GM18511 (cell line): ENCODE results near the gene ETNK1.
A peak's percentile ranks its signal among the peaks of the same experiment; 100 is the strongest.
"Not testable (repeated sequence)": the region's sequence is repeated elsewhere in the genome, so short reads cannot be mapped to it uniquely, and the experiment has no call there.

Experiments
- ATAC-seq: cut with Tn5 transposase; IDR thresholded peaks from one replicate; pipeline ENCODE4 v1.9.1; 2021; ENCODE audit warnings: mild to moderate bottlenecking, moderate library complexity; ENCODE audit not compliant: unreplicated experiment

The ETNK1 gene, protein sequence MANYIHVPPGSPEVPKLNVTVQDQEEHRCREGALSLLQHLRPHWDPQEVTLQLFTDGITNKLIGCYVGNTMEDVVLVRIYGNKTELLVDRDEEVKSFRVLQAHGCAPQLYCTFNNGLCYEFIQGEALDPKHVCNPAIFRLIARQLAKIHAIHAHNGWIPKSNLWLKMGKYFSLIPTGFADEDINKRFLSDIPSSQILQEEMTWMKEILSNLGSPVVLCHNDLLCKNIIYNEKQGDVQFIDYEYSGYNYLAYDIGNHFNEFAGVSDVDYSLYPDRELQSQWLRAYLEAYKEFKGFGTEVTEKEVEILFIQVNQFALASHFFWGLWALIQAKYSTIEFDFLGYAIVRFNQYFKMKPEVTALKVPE

DNA sequence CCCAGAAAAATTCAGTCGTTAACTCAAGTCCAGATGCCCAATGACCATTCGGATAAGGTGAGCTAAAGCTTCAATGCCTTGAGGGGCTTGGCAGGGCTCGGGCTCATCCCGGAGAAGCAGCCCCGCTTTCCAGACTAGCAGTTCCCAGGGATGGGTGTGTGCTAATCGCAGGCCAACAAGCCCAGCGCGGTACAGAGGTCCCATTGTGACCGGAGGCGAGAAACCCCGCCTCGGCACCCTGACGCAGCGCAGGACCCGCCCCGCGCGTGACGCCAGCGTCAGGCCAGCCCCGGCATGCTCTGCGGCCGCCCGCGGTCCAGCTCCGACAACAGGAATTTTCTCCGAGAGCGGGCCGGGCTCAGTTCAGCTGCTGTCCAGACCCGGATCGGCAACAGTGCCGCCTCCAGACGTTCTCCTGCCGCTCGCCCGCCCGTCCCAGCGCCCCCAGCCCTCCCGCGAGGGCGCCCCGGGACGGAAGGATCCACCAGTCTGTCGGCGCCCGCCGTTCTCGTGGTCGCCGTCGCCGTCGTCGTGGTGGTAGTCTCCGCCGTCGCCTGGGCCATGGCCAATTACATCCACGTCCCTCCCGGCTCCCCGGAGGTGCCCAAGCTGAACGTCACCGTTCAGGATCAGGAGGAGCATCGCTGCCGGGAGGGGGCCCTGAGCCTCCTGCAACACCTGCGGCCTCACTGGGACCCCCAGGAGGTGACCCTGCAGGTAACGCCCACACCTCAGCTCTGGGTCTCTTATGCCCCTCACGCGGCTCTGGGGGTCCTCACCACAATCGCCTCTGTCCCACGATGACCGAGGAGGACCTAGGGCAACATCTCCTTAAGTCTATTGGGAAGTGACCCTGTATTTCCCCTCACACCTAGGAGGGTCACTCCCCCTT is at the start of gene ETNK1:
Gene ETNK1, plus strand, starts transcription at position 302 of the 892 bp plus-strand sequence. Its CDS starts 260 bp downstream, at position 562.
- peak; percentile 96 for ATAC-seq

DNA sequence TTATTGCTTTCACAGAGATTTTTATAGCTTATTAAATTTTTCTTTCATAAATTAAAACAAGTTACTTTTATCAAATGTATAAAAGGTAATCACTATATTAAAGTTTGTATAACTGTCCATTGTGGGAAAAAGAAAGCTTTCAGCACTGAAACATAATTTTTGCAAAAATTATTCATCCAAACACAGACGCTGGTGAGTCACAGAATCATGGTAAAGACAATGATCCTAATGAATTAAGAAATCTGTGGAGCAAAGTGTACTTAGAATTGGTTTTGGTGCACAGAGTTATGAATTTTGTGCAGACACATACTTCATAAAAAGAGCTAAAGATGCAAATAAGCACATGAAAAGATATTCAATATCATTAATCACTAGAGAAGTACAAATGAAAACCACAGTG is 48.9 kb upstream of the ETNK1 start:
- ATAC-seq: no peak

DNA sequence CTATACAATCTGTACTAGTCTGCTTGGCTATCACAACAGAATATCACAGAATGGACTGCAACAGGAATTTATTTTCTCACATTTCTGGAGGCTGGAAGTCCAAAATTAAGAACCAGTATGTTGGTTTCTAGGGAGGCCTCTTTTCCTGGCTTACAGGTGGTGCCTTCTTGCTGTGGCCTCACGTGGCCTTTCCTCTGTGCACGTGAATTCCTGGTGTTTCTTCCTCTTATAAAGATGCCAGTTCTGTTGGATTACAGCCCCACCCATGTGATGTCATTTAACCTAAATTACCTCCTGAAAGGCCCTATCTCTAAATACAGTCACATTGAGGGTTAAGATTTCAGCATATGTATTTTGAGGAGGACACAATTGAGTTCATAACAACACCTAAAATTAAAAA is 48.5 kb upstream of the ETNK1 start:
- ATAC-seq: no peak

DNA sequence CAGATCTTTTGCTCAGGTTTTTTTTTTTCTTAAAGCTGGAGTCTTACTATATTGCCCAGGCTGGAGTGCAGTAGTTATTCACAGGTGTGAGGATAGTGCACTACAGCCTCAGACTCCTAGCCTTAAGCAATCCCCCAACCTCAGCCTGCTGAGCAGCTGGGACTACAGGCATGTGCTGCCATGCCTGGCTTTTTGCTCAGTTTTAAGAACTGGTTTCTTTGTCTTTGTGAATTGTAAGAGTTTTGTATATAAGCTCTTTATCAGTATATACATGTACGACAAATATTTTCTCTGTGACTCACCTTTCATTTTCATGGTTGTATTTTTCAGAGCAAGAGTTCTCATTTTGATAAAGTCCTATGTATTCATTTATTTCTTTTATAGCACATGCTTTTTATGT is 47.3 kb upstream of the ETNK1 start:
- no peak for ATAC-seq

DNA sequence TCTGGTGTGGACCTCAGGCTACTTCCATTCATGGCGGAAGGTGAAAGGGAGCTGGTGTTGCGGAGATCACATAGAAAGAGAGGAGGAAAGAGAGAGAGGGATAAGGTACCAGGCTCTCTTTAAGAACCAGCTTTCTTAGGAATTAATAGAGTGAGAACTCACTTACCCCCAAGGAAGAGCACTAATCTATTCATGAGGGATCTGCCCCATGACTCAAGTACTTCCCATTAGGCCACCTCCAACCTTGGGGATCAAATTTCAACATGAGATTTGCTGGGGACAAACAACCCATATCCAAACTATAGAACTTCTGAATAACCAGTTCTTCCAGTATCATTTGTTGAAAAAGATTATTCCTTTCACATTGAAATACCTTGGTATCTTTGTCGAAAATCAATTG is 46.6 kb upstream of the ETNK1 start:
- no peak for ATAC-seq

DNA sequence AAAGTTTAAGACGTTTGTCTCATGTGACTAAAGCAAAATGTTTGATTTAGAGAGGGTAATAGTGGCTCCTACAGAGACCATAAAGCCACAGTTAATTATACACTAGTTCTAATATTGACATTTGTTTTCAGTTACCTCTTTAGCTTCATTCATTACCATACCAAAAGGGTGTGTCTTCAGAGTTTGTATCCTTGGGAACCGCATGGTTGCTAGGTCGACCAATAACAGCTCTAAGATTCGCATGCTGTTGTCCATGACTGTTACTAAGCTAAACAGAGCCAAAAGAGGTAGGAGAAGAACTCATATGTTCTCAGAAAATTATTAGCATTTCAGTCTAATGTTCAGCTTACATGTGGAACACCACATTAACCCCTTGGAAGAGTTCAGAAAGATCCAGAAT is 36.2 kb upstream of the ETNK1 start:
- ATAC-seq: no peak

DNA sequence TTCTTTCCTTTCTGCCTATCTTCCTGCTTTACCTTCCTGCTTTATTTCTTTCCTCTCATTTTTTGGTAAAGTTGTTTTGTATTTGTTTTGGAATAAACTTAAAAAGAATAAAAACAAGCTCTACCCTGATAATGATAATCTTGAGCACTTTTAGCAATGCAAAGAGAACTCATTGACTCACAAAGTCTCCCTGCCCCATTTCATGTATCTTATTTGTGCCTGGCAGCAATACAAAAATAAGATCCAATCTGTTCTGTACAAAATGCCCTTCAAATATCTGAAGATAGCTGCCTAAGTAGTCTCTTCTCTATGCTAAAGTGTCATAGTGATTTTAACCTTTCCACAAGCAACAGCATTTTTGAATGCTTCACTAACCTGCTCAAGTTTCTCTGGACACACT is 31.1 kb upstream of the ETNK1 start:
- ATAC-seq: no peak

DNA sequence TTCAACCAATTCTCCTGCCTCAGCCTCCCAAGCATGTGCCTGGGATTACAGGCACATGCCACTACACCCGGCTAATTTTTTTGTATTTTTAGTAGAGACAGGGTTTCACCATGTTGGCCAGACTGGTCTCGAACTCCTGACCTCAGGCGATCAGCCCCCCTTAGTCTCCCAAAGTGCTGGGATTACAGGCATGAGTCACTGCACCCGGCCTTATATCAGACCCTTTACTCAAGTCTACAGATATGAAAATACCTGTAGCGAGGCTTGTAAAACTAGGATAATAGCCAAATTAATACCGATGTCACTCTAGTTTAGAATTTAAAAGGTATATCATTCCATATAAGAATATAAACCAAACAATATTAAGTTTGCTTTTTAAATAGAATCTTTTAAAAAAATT is 27.4 kb upstream of the ETNK1 start:
- not testable (repeated sequence) for ATAC-seq

DNA sequence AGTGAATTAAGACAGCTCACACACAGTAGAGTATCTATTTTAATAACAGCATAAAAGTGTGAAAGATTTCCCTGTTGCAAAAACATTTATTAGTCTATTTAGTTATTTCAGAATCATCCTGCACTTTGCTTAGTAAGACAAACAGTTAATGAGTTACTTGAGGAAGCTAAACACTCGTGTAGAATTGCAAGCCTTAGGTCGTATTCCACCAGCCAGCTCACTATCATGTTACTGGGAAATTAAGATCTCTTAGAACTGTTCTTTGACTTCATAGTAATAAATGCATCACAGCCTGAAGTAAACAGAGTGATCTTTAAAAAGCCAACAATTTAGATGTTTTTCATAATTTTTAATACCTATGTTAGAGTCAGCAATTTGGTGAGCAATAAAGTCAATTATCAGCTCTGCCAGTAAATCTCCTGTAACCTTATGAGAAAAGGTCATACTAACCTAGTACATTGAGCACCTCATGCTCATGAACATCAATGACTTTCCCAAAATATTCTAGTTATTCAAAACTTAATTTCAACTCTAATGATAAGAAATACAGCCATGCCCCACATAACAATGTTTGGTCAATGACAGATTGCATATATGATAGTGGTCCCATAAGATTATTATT is 26.7 kb upstream of the ETNK1 start:
- ATAC-seq: no peak

DNA sequence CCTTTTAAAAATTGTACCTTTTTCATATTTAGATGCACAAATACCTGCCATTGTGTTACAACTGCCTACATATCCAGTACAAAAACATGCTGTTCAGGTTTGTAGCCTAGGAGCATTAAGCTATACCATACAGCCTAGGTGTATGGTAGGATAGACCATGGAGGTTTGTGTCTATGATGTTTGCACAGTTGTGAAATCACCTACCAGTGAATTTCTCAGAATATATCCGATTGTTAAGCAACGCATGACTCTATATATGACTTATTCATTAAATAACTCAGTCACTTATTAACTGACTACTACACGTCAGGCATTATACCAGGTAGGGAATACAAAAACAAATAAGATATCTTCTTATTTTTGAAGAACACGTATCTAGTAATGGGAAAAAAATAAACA is 26.2 kb upstream of the ETNK1 start:
- ATAC-seq: no peak

DNA sequence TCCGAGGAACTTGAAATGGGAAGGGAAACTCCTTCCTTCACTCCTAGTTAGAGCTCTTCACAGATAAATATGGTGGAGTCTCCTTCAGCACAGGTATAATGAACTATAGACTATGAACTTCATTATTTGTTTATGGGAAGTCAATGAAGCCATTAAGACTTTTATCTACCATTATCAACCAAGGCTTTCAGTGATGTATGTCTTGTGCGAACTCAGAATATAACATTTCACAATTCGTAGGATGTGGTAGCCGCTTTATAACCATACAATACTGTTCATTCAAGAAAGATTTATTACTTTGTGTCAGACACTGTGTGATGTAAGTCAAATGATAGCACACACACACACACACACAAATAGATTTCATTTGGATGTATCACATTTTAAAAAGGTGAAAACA is 24.8 kb upstream of the ETNK1 start:
- ATAC-seq: no peak

DNA sequence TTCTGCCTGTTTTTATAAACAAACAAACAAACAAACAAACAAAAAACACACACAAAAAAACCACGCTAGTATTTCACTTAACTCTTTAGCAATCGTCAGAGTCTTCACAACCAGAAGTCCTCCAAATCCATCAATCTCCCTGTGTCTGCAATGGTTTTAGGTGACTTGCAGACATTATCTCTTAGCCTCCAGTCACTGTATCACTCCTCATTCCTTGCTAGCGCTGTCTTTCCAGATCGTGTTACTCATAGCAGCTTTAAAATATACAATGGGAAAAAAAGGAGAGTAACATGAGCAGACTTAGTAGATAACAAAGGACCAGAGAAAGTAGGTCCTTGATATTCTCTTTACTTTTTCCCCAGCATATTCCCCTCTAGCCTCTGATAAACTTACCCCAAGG is 15.5 kb upstream of the ETNK1 start:
- no peak for ATAC-seq

DNA sequence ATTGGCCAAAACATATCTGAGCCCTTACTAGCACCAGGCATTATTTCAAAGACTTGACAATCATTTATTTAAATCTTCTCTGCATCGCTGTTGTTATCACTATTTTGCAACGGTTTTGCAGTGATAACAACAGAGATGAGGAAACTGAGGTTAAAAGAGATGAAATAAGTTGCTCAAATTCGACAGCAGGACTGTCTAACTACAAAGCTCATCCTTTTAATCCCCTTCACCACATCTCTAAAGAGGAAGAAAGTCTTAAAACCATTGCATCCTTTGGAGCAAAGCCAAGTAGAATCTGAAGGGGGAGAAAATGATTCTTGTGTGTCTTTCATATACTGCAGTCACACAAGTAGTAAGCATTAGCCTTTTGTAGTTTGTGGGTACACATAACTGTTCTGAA is 14.8 kb upstream of the ETNK1 start:
- no peak for ATAC-seq

DNA sequence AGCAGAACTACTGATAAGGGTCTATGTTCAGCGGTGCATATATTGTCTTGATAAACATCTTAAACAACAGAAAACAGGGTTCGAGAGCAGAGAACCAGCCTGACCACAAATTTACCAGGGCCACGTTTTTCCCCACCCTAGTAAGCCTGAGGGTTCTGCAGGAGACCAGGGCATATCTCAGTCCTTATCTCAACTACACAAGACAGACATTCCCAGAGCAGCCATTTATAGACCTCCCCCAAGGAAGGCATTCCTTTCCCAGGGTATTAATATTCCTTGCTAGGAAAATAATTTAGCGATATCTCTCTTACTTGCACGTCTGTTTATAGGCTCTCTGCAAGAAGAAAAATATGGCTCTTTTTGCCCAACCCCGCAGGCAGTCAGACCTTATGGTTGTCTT is 12.1 kb upstream of the ETNK1 start:
- not testable (repeated sequence) for ATAC-seq

DNA sequence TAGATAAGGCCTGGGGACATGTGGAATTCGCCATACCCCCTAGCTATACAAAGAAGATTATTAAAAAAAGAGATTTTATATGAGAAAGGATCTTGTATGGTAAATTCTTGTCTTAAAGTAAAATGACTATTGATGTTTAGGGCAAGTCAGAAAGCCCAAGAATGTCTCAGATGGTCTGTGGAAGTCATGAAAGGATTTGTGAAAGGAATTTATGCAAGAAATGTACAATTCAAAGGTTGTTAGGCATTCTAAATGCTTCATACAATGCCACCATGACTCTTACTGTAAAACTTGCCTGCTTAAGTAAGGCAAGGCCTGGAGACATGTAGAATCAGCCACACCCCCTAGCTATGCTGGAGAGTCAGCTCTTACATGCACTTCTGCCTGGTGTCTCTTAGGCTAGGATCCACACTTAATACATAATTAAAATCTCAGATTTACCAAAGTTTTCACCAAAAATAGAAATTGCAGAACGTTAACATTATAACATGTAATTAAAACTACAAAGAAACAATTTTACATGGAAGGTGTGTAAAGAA is 8.9 kb upstream of the ETNK1 start:
- ATAC-seq: no peak

DNA sequence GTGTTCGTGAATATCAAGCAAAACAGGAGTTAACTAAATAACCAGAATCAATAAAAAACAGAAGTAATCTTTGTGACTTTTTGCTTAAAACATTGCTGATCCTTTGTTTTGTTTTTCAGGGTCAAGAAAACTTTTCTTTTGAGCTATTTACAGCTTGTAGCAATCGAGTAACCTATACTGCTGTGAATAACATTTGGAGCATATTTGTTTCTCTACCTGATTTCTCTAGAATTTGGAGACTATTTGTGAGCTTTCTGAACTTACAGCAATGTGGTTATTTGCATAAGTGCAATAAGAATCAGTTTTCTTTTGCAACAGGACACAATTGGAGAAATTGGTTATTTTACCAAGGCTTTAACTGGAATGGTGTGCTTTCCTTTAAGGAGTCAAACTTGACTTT is 7.3 kb upstream of the ETNK1 start:
- ATAC-seq: no peak

DNA sequence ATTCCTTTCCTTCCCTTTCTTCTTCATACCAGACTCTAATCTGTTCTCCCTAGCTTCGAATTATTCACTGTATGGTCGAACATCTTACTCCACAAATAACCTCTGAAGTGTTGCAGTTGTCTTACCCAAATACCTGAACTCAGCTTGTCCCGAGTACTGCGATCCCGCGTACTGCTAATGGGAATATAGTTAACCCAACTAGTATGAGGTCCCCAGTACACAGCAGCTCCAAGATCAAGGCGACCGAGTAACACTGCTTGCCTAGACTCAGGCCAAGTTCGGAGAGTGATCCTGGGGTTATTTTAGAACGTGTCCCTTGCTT is 462 bp upstream of the ETNK1 start:
- ATAC-seq: no peak

DNA sequence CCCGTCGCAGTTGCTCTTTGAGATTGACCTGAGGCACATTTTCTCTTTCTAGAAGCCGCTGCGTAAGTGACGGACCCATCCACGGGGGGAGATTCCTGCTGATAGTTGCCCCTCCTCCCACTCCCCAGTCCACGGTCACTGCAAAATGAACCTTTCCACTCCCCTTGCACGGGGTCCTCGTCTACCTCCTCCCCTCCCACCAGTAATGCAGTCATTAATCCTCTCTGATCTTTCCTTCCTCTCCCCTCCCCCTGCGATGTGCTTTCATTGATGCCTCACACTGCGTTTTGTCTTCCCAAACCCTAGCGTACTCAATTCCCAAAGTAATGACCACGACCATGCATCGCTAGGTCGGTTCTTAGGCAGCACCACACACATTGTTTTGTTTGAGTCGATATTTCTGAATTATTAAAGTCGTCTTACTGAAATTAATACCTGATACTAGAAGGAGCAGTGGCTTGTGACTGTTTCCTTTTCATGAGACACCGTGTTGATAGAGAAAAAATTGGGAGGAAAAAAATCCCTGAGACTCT is 857 bp downstream of the ETNK1 start:
- peak; percentile 44 for ATAC-seq

DNA sequence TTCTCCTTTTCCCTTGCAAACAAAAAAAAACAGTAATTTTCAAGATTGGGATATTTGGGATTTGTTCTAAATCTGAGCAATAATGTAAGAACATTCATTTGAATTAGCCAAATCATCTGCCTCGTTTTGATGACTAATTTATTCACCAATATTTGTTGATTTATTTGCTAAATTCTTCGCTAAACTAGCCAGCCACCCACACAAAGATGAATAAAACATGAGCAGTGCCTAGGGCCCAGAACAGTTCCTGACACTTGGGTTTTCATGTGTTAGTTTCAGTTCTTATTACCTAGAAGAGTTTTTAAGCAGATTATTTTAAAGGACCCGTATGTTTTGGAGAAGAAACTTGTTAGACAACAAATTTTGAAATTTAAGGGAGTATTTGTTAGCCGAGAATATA is 1.4 kb downstream of the ETNK1 start:
- ATAC-seq: peak; percentile 49

DNA sequence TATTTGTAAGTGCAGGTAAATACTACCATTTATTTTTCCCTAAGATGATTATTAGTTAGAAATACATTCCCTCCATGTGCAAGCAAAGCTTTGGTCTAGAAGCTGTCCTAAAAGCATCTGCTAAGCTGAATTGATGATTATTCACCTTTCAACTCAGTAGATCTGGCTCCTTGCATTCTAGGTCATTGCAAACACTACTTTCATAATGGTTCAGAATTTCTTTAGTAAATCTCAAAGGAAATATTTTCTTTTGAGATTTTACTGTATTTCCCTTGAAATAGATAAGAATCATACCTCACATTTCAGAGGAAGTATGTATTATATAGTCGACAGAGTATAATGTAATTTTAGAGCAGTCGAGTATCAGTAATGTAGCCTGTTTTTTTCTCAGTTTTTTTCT is 2.4 kb downstream of the ETNK1 start:
- ATAC-seq: no peak

DNA sequence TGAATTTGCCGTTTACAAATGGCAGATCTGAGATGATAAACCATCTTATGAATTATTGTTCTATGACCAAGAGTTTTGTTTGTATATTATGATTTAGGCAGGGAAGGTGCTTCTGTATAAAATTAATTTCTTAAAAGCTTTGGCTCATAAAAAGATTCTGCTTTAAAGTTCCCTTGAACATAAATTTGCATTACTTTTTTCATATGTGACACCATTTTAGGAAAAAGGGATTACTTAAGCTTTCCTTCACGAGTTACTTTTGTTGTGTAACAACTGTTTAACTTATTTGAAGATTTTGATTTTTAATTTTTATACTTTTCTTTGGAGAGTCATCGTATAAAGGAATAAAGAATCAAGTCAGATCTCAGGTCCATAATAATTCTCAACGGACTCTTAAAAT is 3.3 kb downstream of the ETNK1 start:
- no peak for ATAC-seq
